Measurements from ENCODE around the gene ZC3HAV1.

ZC3HAV1 gene

DNA sequence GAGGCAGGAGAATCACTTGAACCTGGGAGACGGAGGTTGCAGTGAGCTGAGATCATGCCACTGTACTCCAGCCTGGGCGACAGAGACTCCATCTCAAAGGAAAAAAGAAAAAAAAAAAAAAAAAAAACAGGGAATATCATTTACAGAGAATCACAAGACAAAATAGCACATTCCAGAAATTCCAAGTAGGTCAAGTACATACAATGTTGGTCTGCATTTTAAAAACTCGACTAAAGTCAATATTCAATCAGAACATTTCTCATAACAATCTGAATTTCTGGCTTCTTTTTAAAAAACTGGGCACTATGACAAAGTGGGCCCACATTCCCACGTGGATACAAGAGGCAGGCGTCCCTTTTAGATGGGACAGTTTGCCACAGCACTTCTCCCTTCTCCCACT is 86.4 kb downstream of the ZC3HAV1 start:
- DNase-seq (ENCODE audit: low read depth in 2 of 2) = no peak

DNA sequence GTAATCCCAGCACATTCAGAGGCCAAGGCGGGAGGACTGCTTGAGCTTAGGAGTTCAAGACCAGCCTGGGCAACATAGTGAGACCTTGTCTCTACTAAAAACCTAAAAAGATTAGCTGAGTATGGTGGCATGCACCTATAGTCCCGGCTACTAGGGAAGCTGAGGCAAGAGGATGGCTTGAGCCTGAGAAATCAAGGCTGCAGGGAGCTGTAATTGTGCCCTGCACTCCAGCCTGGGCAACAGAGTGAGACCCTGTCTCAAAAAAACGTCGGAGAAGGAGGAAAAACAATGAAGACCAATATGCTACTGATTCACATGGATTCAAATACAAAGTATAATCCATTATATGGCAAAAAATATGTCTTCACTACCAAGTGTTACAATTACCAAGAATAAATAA is 87.2 kb downstream of the ZC3HAV1 start:
- no peak for DNase-seq (ENCODE audit: low read depth in 2 of 2)

DNA sequence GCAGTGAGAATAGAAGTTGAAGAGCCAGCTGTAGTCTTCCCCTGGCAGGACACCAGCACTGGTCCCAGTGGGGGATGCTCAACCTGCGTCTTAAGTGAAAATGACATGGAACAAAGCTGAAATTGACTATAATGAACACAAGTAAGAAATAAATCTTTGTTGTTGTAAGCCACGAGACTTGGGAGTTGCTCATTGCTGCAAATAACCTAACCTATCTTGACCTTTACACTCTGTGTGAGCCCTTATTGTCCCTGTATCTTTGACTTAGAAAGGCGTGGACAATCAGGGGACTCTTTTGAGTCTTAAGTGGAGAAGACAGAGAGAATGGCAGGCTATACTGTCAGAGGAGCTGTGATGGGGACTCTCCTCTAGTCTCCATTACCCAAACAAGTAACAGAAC is 90.6 kb downstream of the ZC3HAV1 start:
- DNase-seq (ENCODE audit: low read depth in 2 of 2) = no peak

DNA sequence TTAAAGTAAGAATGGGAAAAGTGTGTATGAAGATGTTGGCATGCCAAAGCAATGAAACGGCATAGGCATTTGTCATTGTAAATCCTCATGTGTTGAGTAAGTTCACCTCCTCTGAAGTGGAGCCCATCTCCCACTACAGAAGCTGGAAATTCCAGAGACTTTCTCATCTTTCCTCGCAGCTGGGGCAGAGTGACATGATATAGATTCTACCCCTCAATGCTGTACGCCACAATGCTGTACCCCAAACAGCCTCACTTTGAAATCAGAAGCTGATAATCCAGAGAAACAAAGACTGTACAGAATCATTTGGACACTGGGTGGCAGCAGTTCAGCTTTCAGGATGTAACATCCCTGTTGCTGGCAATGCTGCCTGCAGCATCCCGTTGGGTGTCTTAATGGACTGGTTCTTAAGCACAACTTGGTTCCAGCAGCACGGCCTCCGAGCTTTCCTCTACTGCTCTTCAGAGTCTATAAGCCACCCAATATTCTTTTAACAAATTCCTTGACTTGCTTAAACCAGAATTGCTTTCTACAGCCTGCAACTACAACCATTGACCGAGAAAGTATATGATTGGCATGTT is 92.5 kb downstream of the ZC3HAV1 start:
- DNase-seq (ENCODE audit: low read depth in 2 of 2) = peak; percentile 30 to 33

DNA sequence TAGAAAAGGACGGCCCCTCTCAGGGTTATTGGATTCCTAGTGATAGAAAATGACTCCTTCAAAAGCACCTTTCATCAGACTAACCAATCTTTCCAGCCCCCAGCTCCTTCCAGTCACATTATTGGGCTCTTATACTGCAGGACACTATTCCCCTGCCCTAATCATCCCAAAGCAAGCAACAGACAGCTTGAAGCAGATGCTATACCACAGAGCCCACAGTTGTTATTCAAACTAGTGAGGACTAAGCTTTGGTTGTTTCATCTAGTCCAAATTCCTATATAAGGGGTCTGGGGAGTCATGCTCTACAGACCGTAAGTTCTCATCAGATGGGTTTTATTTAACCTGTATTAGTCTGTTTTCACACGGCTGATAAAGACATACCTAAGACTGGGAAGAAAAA is 98.1 kb downstream of the ZC3HAV1 start:
- no peak for DNase-seq (ENCODE audit: low read depth in 2 of 2)

DNA sequence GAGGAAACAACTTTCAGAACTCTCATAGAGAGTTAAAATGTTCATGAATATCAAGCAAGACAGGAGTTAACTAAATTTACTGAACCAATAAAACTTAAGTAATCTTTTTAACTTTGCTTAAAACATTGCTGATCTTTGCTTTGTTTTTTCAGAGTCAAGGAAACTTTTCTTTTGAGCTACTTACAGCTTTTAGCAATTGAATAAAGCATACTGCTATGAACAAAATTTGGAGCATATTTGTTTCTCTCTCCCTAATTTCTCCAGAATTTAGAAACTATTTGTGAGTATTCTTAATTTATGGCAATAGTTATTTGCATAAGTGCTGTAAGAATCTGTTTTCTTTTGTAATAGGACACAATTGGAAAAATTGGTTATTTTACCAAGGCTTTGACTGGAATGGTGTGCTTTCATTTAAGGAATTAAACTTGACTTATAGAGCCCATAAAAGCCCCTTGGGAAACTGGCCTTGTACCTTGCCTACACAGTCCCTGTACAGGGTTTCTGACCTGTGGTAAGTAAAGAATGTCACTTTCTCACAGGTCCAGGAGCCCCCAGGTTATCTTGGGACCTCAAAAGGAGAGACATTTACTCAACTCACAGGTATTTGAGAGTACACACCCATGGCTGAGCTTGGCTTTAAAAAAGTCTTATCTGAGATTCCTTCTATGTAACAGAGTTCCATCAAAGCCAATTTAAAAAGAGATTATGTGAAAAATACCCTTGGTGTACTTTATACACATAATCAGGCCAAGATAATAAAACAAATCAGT is 105.0 kb downstream of the ZC3HAV1 start:
- no peak for DNase-seq (ENCODE audit: low read depth in 2 of 2)

DNA sequence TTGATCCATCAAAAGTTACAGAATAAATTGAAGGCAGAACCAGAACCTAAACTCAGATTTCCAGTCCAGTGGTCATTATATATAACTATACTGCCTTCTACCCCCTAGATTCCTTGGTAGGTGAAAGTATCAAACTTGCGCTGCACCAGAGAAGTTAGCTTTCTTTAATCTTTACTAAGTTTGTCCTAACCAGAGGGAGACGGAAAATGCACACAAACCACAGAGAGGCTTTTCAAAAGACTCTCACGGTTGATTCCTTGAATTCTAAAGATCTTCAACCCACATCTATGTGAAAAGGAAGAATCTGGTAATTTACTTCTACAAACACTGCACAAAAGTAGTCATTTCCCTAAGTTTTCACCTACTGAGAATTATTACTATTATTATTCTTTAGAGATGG is 110.1 kb downstream of the ZC3HAV1 start:
- DNase-seq (ENCODE audit: low read depth in 2 of 2) = no peak
